DMS153 (cell line): Measurements from ENCODE around the gene TCP10L.
"Not testable (repeated sequence)": the region's sequence is repeated elsewhere in the genome, so short reads cannot be mapped to it uniquely, and the experiment has no call there.

Source experiments
- DNase-seq: peaks from one replicate; lab custom pipeline; 2025; lab: John Stamatoyannopoulos, UW

Gene TCP10L

DNA sequence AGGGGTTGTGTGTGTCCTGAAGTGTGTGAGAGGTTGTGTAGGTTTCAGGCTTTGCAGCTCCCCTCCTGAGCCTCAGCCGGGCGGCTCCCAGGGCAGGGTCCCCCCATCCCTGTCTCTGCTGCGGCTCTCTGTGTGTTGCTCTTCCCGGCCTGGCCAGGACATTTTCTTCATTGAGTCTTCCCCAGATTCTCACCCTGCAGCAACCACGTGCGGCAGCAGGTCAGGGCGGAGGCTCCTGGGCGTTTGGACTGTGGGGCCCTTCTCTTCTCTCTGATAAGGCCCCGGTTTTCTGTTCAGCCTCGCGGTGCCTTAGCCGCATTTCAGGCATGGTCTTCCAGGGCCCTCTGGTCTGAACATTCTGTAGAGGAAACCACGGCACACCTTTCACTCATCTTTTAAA lies 1.8 kb upstream of the TCP10L start:
- DNase-seq = no peak

GRCh38 chr21:32585970-32586369 lies 647 bp upstream of the TCP10L start:
- DNase-seq = no peak

- no peak for DNase-seq
Observed at GRCh38 chr21:32584472-32584871, 851 bp downstream of the TCP10L start.

- no peak for DNase-seq
Observed at GRCh38 chr21:32581732-32582131, 3.6 kb downstream of the TCP10L start.

DNA sequence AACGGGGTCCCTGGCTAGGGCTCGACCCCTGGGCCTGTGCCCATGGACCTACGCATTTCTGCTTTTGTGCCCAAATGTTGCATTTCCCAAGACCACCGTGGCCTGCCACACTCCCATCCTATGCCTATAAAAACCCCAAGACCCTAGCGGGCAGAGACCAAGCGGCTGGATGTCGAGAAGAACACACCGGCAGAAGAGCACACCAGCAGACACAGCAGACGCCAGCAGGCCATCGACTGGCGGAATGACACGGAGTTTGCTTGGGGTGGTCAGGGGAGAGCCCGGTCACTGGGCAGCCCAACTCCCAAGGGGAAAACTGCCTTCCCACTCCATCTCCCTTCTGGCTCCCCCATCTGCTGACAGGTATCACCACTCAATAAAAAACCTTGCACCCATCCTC lies 4.4 kb downstream of the TCP10L start:
- no peak for DNase-seq

DNA sequence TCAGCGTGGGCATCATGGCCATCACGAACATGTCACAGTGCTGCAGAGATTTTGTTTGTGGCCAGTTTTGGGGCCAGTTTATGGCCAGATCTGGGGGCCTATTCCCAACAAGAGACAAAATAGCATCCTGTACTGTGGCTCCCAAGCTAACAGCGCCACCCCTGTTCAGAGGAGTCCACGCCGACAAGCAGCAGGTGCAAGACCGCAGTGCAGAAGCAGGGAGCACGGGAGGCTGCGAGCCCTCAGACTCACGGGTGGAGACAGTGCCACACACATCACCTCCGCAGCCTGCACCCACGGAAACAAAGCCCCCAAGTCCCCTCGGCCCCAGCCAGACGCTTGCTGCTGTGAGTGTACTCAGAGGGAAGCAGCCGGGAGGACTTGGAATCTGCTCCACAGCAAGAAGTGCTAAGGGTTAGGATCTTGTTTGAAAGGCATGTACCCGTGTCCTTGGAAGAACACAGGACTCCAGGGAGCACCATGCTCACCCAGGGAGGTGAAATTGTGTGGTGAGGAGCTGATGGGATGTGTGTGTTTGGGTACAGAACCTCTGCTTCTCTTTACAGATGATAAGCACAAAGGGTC lies 7.1 kb downstream of the TCP10L start:
- DNase-seq = no peak

GRCh38 chr21:32576011-32576410 lies 9.3 kb downstream of the TCP10L start:
- DNase-seq = no peak

- no peak for DNase-seq
Observed at GRCh38 chr21:32574946-32575925, 10.1 kb downstream of the TCP10L start.

DNA sequence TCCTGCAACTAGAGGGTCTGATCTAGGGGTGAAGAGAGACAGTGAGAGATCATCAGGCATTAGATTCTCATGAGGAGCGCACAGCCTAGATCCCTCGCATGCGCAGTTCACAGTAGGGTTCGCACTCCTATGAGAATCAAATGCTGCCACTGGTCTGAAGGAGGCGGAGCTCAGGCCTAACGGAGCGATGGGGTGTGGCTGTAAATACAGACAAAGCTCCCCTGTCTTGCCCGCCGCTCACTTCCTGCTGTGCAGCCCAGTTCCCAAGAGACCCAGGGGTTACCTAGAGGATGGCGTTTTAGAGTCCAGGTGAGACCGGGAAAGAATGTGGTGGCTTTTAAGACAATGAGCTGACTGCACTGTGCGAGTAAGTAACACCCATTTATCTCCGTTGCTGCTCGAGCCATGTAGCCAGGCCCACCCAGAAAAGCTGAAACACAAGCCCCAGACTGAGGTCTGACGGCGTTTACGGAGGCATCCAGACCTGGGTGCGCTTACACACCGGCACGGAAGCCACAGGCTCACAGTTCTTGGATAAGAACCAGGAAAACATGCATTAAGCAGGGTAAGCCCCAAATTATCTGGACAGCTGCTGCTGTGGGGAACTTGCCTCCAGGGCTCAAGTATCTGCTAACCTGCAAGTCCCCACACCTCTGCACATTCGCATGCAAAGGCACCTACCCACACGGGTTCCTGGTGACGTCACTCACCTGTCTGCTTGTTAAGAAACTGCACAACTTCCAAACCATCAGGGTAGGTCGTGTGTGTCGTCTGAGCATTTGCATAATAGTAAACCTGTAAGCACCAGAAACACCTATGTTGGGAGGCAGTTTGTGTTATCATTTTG lies 12.5 kb downstream of the TCP10L start:
- DNase-seq = peak; percentile 90

DNA sequence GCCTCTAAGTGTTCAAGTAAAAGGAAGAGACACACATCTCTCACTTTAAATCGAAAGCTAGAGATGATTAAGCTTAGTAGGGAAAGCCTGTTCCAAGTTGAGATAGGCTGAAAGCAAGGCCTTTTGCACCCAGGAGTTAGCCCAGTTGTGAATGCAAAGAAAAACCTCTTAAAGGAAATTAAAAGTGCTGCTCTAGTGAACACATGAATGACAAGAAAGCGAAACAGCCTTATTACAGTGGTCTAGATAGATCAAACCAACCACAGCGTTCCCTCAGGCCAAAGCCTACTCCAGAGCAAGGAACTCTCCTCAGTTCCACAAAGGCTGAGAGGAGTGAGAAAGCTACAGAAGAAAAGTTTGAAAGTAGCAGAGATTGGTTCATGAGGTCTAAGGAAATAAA lies 14.9 kb downstream of the TCP10L start:
- no peak for DNase-seq

- peak; percentile 53 for DNase-seq
Observed at GRCh38 chr21:32569261-32570230, 15.8 kb downstream of the TCP10L start.

DNA sequence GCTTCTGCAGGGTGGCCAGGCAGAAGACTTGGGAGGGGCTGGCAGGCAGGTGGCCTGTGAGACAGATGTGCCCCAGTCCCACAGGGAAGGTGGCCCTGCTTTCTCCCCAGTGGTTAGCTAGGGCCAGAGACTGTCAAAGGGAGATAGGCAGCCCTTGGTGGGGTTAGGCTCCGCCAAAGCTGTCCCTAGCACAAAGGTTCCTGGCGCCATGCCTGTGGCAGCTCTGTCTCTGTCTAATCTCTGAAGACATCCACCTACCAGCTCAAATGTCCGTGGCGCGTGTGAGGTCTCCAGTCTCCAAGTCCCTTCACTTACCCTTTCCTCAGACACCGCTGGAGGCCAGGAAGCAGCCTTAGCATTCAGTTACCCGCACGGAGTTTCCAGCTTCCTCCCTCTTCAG lies 17.7 kb downstream of the TCP10L start:
- no peak for DNase-seq

DNA sequence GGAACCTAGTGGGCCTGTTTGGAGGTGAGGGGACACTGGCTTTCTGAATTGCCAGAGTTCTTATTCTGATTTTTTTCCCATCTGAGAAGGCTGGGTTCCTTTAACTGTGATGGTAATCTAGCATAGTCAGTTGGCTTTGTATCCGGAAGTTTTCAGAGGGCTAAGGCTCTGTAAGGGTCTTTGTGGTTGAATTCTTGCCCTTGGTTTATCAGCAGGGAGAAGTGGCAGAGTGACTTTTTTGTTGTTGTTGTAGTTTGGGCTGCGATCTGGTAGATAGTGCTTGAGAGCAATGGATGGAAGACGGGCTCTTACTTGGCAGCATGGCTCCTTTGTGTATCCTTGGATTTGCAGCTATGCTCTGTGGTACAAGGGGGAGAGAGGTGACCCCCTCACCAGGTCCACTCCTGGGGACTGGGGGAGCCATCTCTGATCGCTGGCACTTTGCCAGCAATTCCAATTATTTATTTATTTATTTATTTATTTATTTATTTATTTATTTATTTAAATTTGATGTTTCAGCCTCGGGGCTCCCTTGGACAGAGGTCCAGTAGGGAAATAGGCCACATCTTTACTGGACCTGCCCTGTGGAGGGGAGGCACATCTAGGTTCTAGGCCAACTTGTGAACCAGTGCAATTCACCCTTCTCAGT lies 18.5 kb downstream of the TCP10L start:
- DNase-seq = no peak

- no peak for DNase-seq
Observed at GRCh38 chr21:32565856-32566465, 19.4 kb downstream of the TCP10L start.

GRCh38 chr21:32562915-32563314 lies 22.4 kb downstream of the TCP10L start:
- DNase-seq = no peak

DNA sequence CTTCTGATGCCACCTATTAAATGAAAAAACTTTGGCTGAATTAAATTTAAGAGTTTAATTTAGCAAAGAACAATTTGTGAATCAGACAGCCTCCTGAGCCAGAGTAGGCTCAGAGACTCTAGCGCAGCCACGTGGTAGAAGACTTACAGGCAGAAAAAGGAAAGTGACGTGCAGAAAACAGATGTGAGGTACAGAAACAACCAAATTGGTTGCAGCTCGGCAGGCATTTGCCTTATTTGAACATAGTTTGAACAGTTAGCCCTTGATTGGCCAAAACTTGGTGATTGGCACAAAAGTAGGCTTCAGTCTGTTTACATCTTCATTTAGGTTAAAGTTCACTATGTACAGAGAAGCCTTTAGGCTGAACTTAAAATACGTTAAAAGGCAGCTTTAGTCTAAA lies 22.9 kb downstream of the TCP10L start:
- no peak for DNase-seq

GRCh38 chr21:32561476-32561875 lies 23.8 kb downstream of the TCP10L start:
- DNase-seq = not testable (repeated sequence)

- no peak for DNase-seq
Observed at GRCh38 chr21:32560896-32561295, 24.4 kb downstream of the TCP10L start.

DNA sequence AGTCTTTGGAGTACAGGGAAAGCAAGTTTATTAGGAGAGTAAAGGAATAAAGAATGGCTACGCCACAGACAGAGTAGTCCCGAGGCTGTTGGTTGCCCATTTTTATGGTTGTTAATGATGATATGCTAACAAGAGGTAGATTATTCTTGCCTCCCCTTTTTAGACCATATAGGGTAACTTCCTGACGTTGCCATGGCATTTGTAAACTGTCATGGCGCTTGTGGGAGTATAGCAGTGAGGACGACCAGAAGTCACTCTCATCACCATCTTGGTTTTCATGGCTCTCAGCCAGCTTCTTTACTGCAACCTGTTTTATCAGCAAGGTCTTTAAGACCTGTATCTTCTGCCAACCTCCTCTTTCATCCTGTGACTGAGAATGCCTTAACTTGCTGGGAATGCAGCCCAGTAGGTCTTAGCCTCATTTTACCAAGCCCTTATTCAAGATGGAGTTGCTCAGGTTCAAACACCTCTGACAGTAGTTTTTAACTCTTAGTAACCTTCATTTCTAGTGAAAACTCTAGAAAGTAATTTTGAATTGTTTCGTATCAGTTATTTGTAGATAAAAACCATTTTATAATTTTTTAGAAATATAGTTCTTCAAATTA lies 26.2 kb downstream of the TCP10L start:
- no peak for DNase-seq

- no peak for DNase-seq
Observed at GRCh38 chr21:32558106-32558505, 27.2 kb downstream of the TCP10L start.
